ENCODE data around the gene CORO2A.
"Not testable (repeated sequence)": the region's sequence is repeated elsewhere in the genome, so short reads cannot be mapped to it uniquely, and the experiment has no call there.

CORO2A gene

DNA sequence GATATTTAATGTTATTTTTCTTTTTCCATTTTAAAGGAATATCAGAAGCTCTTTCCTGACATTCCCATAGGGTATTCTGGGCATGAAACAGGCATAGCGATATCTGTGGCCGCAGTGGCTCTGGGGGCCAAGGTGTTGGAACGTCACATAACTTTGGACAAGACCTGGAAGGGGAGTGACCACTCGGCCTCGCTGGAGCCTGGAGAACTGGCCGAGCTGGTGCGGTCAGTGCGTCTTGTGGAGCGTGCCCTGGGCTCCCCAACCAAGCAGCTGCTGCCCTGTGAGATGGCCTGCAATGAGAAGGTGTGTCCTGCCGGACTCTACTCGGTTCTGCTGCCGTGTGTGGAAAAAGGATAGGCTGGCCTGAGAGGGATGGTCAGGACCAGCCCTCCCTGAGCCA is 111.7 kb downstream of the CORO2A start:
- peaks cover 42% of the 10 kb centered on the region for H3K36me3 ChIP-seq (replicated peaks; ENCODE audit: low read depth, low read length)
- no peak for TF ChIP-seq EZH2phosphoT487 (IDR thresholded peaks at IDR 0.05; ENCODE audit: low read depth)
- TF ChIP-seq, protein P1, sequence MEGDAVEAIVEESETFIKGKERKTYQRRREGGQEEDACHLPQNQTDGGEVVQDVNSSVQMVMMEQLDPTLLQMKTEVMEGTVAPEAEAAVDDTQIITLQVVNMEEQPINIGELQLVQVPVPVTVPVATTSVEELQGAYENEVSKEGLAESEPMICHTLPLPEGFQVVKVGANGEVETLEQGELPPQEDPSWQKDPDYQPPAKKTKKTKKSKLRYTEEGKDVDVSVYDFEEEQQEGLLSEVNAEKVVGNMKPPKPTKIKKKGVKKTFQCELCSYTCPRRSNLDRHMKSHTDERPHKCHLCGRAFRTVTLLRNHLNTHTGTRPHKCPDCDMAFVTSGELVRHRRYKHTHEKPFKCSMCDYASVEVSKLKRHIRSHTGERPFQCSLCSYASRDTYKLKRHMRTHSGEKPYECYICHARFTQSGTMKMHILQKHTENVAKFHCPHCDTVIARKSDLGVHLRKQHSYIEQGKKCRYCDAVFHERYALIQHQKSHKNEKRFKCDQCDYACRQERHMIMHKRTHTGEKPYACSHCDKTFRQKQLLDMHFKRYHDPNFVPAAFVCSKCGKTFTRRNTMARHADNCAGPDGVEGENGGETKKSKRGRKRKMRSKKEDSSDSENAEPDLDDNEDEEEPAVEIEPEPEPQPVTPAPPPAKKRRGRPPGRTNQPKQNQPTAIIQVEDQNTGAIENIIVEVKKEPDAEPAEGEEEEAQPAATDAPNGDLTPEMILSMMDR (IDR thresholded peaks at IDR 0.05; ENCODE audit: low read depth, low read length): no peak

DNA sequence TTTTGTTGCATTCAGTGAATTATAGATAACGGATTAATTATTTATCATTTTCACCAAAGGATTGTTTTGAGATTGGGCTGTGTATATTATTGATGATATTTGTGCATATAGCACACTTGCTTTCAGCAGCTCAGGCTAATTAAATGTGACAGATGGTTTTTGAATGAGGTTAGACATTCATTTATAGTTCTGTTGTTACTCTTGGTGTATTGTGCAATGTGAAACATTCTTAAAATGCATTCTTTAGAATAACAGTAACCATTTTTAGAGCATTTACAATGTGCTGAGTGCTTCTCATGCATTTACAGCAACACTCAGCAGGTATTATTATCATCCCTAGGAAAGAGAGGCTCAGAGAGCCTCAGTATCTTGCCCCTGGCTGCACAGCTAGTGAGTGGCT is 112.1 kb downstream of the CORO2A start:
- Histone ChIP-seq H3K79me2 (ENCODE audit: low read length) (no peaks in the 10 kb centered on the region), H3K27me3 (ENCODE audit: low read depth, low read length) (no peaks in the 10 kb centered on the region), H3K9ac (ENCODE audit: low read length) (no peak overlapping the region), H3K4me2 (ENCODE audit: low read length) (no peak overlapping the region), H3K4me1 (ENCODE audit: low read length) (no peaks in the 10 kb centered on the region), H3K9me3 (ENCODE audit: insufficient read depth, low read length) (no peaks in the 10 kb centered on the region), H3K4me3 (ENCODE audit: low read length) (no peak overlapping the region), H3K36me3 (replicated peaks; ENCODE audit: low read depth, low read length) (peaks cover 42% of the 10 kb centered on the region), H2AFZ (ENCODE audit: low read depth, low read length) (no peak overlapping the region), H4K20me1 (ENCODE audit: insufficient read depth, low read length) (no peaks in the 10 kb centered on the region), H3K27ac (ENCODE audit: low read length) (no peak overlapping the region)
- no peak for TF ChIP-seq EZH2phosphoT487 (IDR thresholded peaks at IDR 0.05; ENCODE audit: low read depth)
- TF ChIP-seq, protein P1 (IDR thresholded peaks at IDR 0.05; ENCODE audit: low read depth, low read length): no peak

More for the DNA sequence above, 111.7 kb downstream of the CORO2A start:
- Histone ChIP-seq H3K4me3 (ENCODE audit: low read length) (no peak overlapping the region), H3K27me3 (ENCODE audit: low read depth, low read length) (no peaks in the 10 kb centered on the region), H2AFZ (ENCODE audit: low read depth, low read length) (no peak overlapping the region), H3K4me1 (ENCODE audit: low read length) (peaks cover 1% of the 10 kb centered on the region; the same call in 1 of the 2 replicates), H3K9ac (ENCODE audit: low read length) (no peak overlapping the region), H3K9me3 (ENCODE audit: insufficient read depth, low read length) (no peaks in the 10 kb centered on the region), H3K4me2 (ENCODE audit: low read length) (no peak overlapping the region), H3K27ac (ENCODE audit: low read length) (no peak overlapping the region), H4K20me1 (ENCODE audit: insufficient read depth, low read length) (no peaks in the 10 kb centered on the region), H3K79me2 (ENCODE audit: low read length) (no peaks in the 10 kb centered on the region)

DNA sequence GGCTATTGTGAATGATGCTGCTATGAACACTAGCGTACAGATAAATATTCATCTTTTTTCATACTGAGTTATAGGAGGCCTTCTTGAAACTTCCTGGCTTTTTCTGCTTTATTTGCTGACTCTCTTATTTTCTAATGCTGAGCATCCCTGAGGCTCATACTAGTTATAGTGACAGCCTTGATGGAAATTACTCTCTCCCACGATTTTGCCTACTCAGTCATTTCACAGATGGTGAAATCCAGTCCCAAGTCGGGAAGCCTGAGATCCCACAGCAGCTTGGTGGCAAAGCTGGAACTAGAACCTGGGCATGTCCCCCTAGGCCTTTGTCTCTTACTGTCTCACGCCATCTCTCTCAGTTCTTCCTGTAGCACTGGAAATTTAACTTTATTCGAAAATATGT is 113.5 kb downstream of the CORO2A start:
- no peaks in the 10 kb centered on the region for H3K27me3 ChIP-seq (ENCODE audit: low read depth, low read length)
- 0 out of 2 replicates have a peak, but pooled peaks cover 3% of the 10 kb centered on the region for H3K79me2 ChIP-seq (ENCODE audit: low read length)
- peaks cover 36% of the 10 kb centered on the region for H3K36me3 ChIP-seq (replicated peaks; ENCODE audit: low read depth, low read length)
- no peaks in the 10 kb centered on the region; the same call in 1 of the 2 replicates for H3K4me1 ChIP-seq (ENCODE audit: low read length)
- no peak overlapping the region for H3K27ac ChIP-seq (ENCODE audit: low read length)
- no peak overlapping the region for H3K9ac ChIP-seq (ENCODE audit: low read length)
- H2AFZ ChIP-seq (ENCODE audit: low read depth, low read length): no peak overlapping the region
- TF ChIP-seq, protein P1 (IDR thresholded peaks at IDR 0.05; ENCODE audit: low read depth, low read length): no peak
- no peak for TF ChIP-seq EZH2phosphoT487 (IDR thresholded peaks at IDR 0.05; ENCODE audit: low read depth)
- H3K4me3 ChIP-seq (ENCODE audit: low read length): no peak overlapping the region
- H3K9me3 ChIP-seq (ENCODE audit: insufficient read depth, low read length): no peaks in the 10 kb centered on the region
- no peak overlapping the region for H3K4me2 ChIP-seq (ENCODE audit: low read length)
- H4K20me1 ChIP-seq (ENCODE audit: insufficient read depth, low read length): peaks cover 4% of the 10 kb centered on the region; the same call in 1 of the 2 replicates

DNA sequence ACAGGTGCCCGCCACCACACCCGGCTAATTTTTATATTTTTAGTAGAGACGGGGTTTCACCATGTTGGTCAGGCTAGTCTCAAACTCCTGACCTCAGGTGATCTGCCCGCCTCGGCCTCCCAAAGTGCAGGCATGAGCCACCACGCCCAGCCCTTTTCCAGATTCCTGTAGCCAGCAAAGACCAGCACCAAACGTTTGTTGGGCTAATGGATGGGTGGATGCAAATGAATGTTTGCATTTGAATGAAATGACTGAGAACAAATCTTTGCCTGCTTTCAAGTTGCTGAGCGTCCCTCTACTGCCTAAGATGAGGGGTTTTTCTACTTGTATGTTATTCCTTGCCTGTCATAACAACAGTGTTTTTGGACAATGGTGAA is 115.9 kb downstream of the CORO2A start:
- H4K20me1 ChIP-seq (ENCODE audit: insufficient read depth, low read length); H3K79me2 ChIP-seq (ENCODE audit: low read length); H3K4me1 ChIP-seq (ENCODE audit: low read length); H3K4me3 ChIP-seq (ENCODE audit: low read length); H3K27me3 ChIP-seq (ENCODE audit: low read depth, low read length); H3K9ac ChIP-seq (ENCODE audit: low read length); H3K4me2 ChIP-seq (ENCODE audit: low read length); H3K9me3 ChIP-seq (ENCODE audit: insufficient read depth, low read length); H3K27ac ChIP-seq (ENCODE audit: low read length); H2AFZ ChIP-seq (ENCODE audit: low read depth, low read length): not testable (repeated sequence)
- peaks cover 26% of the 10 kb centered on the region for H3K36me3 ChIP-seq (replicated peaks; ENCODE audit: low read depth, low read length)

Data from OCI-LY3 (cell line).